GM12864 (cell line): Measurements from ENCODE around the gene CCDC69.

ENCODE experiments used
- DNase-seq: peaks from one replicate; pipeline ENCODE4 v3.0.0-alpha.2; 2011; ENCODE audit warnings: low read depth
- H3K4me3 ChIP-seq: 2 replicates; pipeline ENCODE4 v1.5.1; 2011; ENCODE audit warnings: mild to moderate bottlenecking, low read depth, low read length, control low read depth
- TF ChIP-seq, protein P1 (sequence below): IDR thresholded peaks from 2 replicates; pipeline ENCODE4 v1.5.1; 2011; ENCODE audit warnings: low read depth, mild to moderate bottlenecking, moderate library complexity, low read length, control low read depth, inconsistent platforms; ENCODE audit errors: missing control alignments

Gene CCDC69

GRCh38 chr5:151144922-151145321, 79.0 kb downstream of the CCDC69 start:
- DNase-seq = no peak
- no peak overlapping the region for H3K4me3 ChIP-seq
- TF ChIP-seq, protein P1, sequence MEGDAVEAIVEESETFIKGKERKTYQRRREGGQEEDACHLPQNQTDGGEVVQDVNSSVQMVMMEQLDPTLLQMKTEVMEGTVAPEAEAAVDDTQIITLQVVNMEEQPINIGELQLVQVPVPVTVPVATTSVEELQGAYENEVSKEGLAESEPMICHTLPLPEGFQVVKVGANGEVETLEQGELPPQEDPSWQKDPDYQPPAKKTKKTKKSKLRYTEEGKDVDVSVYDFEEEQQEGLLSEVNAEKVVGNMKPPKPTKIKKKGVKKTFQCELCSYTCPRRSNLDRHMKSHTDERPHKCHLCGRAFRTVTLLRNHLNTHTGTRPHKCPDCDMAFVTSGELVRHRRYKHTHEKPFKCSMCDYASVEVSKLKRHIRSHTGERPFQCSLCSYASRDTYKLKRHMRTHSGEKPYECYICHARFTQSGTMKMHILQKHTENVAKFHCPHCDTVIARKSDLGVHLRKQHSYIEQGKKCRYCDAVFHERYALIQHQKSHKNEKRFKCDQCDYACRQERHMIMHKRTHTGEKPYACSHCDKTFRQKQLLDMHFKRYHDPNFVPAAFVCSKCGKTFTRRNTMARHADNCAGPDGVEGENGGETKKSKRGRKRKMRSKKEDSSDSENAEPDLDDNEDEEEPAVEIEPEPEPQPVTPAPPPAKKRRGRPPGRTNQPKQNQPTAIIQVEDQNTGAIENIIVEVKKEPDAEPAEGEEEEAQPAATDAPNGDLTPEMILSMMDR = no peak

- no peak overlapping the region for H3K4me3 ChIP-seq
- TF ChIP-seq, protein P1 = no peak
- no peak for DNase-seq
Measured at GRCh38 chr5:151144275-151144674, 79.6 kb downstream of the CCDC69 start.

GRCh38 chr5:151143645-151144044, 80.2 kb downstream of the CCDC69 start:
- no peak overlapping the region for H3K4me3 ChIP-seq
- DNase-seq = no peak
- TF ChIP-seq, protein P1 = no peak

DNA sequence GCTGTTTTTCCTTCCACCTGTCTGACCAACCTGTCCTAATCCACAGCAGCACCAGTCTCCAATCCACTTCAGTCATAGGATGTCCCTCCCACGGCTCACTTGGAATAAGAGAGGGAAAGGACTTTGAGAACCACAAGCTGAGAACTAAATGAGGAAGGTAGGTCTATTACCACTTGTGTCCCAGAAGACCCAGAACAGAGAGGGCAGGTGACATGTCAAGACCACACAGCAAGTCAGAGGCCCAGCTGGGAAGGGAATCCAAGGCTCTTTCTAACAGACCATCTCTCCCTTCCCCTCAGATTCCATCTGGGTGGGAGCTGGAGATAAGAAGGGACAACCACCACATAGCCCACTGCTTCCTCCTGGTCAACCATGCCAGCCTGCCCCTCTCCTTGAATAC, 81.0 kb downstream of the CCDC69 start:
- TF ChIP-seq, protein P1 = no peak
- no peak overlapping the region; the same call in 1 of the 2 replicates for H3K4me3 ChIP-seq
- no peak for DNase-seq

GRCh38 chr5:151141535-151141934, 82.4 kb downstream of the CCDC69 start:
- TF ChIP-seq, protein P1 = no peak
- DNase-seq = peak; percentile 78
- peak overlapping the region; percentile 39 for H3K4me3 ChIP-seq

DNA sequence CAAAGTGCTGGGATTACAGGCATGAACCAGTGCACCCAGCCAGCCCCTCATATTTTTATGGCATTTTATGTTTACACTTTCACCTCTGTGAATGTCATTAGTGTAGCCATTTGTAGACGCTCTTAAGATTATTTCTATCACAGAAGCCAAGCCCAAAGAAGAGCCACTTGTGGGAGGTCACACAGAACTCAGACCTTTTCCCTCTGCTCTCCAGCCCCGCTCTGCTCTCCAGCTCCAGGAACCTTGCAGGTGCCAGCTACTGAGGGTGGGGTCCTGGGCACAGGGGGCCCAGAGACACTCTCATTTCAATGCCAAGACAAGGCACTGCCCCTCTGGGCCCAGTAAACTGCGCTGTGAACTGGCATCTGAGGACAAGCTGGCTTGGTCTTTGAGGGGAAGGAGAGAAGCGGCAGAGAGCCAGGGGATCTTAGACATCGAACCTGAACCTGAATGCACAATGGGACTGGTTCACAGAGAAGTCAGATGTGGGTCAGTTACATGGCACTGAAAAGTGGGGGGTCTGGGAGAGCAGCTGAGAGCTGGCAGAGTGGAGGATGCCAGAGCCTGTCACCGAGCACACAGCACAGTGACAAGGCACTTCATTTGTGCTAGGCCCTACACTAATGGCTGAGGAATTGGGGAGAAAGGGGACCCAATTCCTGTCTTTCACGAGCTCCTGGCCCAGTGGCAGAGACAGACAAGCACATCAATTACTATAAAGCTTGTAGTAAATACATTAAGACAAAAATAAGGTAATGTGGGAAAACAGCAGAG, 83.0 kb downstream of the CCDC69 start:
- no peak for DNase-seq
- H3K4me3 ChIP-seq = peak overlapping the region; percentile 39
- TF ChIP-seq, protein P1 = no peak

DNA sequence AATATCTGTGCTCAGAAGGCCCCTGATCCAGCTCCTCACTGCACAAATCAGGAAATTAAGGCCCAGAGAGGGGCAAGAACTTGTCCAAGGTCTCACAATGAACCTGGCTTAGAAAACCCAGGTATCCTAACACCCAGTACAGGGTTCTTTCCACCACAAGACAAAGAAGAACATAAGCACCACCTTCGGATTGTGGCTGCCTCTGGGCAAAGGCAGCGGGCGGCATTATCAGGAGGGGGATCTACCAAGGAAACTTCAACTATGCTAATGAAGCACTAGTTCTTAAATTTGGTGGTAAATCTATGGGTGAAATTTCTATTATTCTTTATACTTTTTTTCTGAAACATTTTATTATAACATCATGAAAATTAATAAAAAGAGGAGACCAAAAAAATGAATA, 84.2 kb downstream of the CCDC69 start:
- H3K4me3 ChIP-seq = no peak overlapping the region
- TF ChIP-seq, protein P1 = no peak
- no peak for DNase-seq
